H9 (cell line): ENCODE data around the gene ABR. TPM values are rescaled to one million over a fixed set of nuclear protein-coding genes. Genes with fewer than 3 reads are reported as not detected.

Experiments
- DNase-seq: peaks from one replicate; pipeline ENCODE4 v3.0.0-alpha.2; 2017
- H2AFZ ChIP-seq: one replicate; pipeline ENCODE4 v1.6.1; 2013; ENCODE audit warnings: mild to moderate bottlenecking, low read length, control low read depth, moderate library complexity
- H2AK5ac ChIP-seq: 2 replicates; pipeline ENCODE4 v1.6.1; 2013; ENCODE audit warnings: low read length, control low read depth, mixed read lengths; ENCODE audit not compliant: insufficient read length
- H2BK120ac ChIP-seq: one replicate; pipeline ENCODE4 v1.6.1; 2013; ENCODE audit warnings: low read depth, mild to moderate bottlenecking, low read length, control low read depth, inconsistent platforms; ENCODE audit not compliant: poor library complexity, severe bottlenecking
- H2BK12ac ChIP-seq: 2 replicates; pipeline ENCODE4 v1.6.1; 2013; ENCODE audit warnings: low read length, control low read depth, mixed read lengths, low read depth; ENCODE audit not compliant: insufficient read length
- H2BK15ac ChIP-seq: 2 replicates; pipeline ENCODE4 v1.6.1; 2013; ENCODE audit warnings: low read depth, low read length, control low read depth
- H2BK20ac ChIP-seq: one replicate; pipeline ENCODE4 v1.6.1; 2013; ENCODE audit warnings: low read depth, mild to moderate bottlenecking, low read length, control low read depth, inconsistent platforms; ENCODE audit not compliant: poor library complexity, severe bottlenecking
- H2BK5ac ChIP-seq: 2 replicates; pipeline ENCODE4 v1.6.1; 2013; ENCODE audit warnings: low read length, control low read depth, mixed read lengths; ENCODE audit not compliant: insufficient read length
- H3K14ac ChIP-seq: 2 replicates; pipeline ENCODE4 v1.6.1; 2013; ENCODE audit warnings: low read length, control low read depth; ENCODE audit not compliant: insufficient read depth
- H3K18ac ChIP-seq: 2 replicates; pipeline ENCODE4 v1.6.1; 2013; ENCODE audit warnings: low read depth, mild to moderate bottlenecking, mixed read lengths, low read length, control low read depth; ENCODE audit not compliant: insufficient read length
- H3K23ac ChIP-seq: 2 replicates; pipeline ENCODE4 v1.6.1; 2013; ENCODE audit warnings: low read length, control low read depth, mixed read lengths, low read depth; ENCODE audit not compliant: insufficient read length
- H3K23me2 ChIP-seq: 2 replicates; pipeline ENCODE4 v1.6.1; 2013; ENCODE audit warnings: low read depth, mild to moderate bottlenecking, mixed read lengths, low read length, control low read depth; ENCODE audit not compliant: insufficient read length, poor library complexity, severe bottlenecking
- H3K27ac ChIP-seq: 2 replicates; pipeline ENCODE4 v1.5.1; 2013; ENCODE audit warnings: low read length, control low read depth, mixed read lengths, low read depth; ENCODE audit not compliant: insufficient read length
- H3K27me3 ChIP-seq: 2 replicates; pipeline ENCODE4 v1.6.1; 2013; ENCODE audit warnings: low read length, control low read depth, inconsistent platforms; ENCODE audit not compliant: insufficient read depth
- H3K4ac ChIP-seq: 2 replicates; pipeline ENCODE4 v1.6.1; 2013; ENCODE audit warnings: low read depth, mild to moderate bottlenecking, control low read depth, inconsistent platforms, low read length, moderate library complexity
- H3K4me1 ChIP-seq: 2 replicates; pipeline ENCODE4 v1.6.1; 2013; ENCODE audit warnings: low read length, control low read depth, inconsistent platforms; ENCODE audit not compliant: insufficient read depth
- H3K4me2 ChIP-seq: 2 replicates; pipeline ENCODE4 v1.6.1; 2013; ENCODE audit warnings: low read length, control low read depth, mixed read lengths; ENCODE audit not compliant: insufficient read length, insufficient read depth
- H3K56ac ChIP-seq: 2 replicates; pipeline ENCODE4 v1.6.1; 2013; ENCODE audit warnings: low read depth, mild to moderate bottlenecking, mixed read lengths, low read length, control low read depth; ENCODE audit not compliant: insufficient read length
- H3K79me1 ChIP-seq: 2 replicates; pipeline ENCODE4 v1.6.1; 2013; ENCODE audit warnings: low read depth, mild to moderate bottlenecking, moderate library complexity, low read length, control low read depth, inconsistent platforms; ENCODE audit not compliant: insufficient read depth, poor library complexity, severe bottlenecking
- H3K79me2 ChIP-seq: 2 replicates; pipeline ENCODE4 v1.6.1; 2013; ENCODE audit warnings: low read length, control low read depth, inconsistent platforms; ENCODE audit not compliant: insufficient read depth
- H3K9ac ChIP-seq: 2 replicates; pipeline ENCODE4 v1.6.1; 2013; ENCODE audit warnings: low read length, control low read depth, mixed read lengths; ENCODE audit not compliant: insufficient read length; ENCODE audit errors: extremely low read depth
- H3K9me3 ChIP-seq: one replicate; pipeline ENCODE4 v1.6.1; 2013; ENCODE audit warnings: low read depth, low read length, inconsistent platforms; ENCODE audit not compliant: control insufficient read depth
- H3T11ph ChIP-seq: one replicate; pipeline ENCODE4 v1.6.1; 2013; ENCODE audit warnings: mild to moderate bottlenecking, low read length, control low read depth, inconsistent platforms
- H4K20me1 ChIP-seq: one replicate; pipeline ENCODE4 v1.6.1; 2013; ENCODE audit not compliant: control insufficient read depth, insufficient read length, insufficient read depth
- H4K5ac ChIP-seq: 2 replicates; pipeline ENCODE4 v1.6.1; 2013; ENCODE audit warnings: low read depth, mild to moderate bottlenecking, mixed read lengths, low read length, control low read depth; ENCODE audit not compliant: insufficient read length
- H4K8ac ChIP-seq: replicated peaks from 2 replicates; pipeline ENCODE4 v1.6.1; 2013; ENCODE audit warnings: low read length, control low read depth, mixed read lengths, low read depth; ENCODE audit not compliant: insufficient read length
- H4K91ac ChIP-seq: 2 replicates; pipeline ENCODE4 v1.6.1; 2013; ENCODE audit warnings: low read depth, mild to moderate bottlenecking, moderate library complexity, mixed read lengths, low read length, control low read depth; ENCODE audit not compliant: insufficient read length
- H3K27ac Mint-ChIP-seq, 3 experiments: 2 replicates in 2 of 3; 3 replicates in 1 of 3; pipeline ENCODE4 v1.8.0; 2020 to 2021; ENCODE audit warnings: mixed read lengths in 3 of 3, mild to moderate bottlenecking in 1 of 3, moderate library complexity in 1 of 3
- H3K27me3 Mint-ChIP-seq: 2 replicates; pipeline ENCODE4 v1.8.0; 2021; ENCODE audit warnings: low read depth, mild to moderate bottlenecking, moderate library complexity, mixed read lengths
- H3K36me3 Mint-ChIP-seq, 3 experiments: 2 replicates in 2 of 3; 3 replicates in 1 of 3; pipeline ENCODE4 v1.8.0; 2020 to 2021; ENCODE audit warnings: low read depth in 3 of 3, mixed read lengths in 3 of 3; ENCODE audit not compliant: insufficient read depth in 1 of 3
- H3K4me1 Mint-ChIP-seq, 2 experiments: 2 replicates each; pipeline ENCODE4 v1.8.0; 2020; ENCODE audit warnings: mixed read lengths in 2 of 2
- H3K4me3 Mint-ChIP-seq, 2 experiments: 2 replicates in 1 of 2; 3 replicates in 1 of 2; pipeline ENCODE4 v1.8.0; 2020 to 2021; ENCODE audit warnings: mild to moderate bottlenecking in 2 of 2, mixed read lengths in 2 of 2, moderate library complexity in 1 of 2
- H3K9me3 Mint-ChIP-seq, 2 experiments: 2 replicates in 1 of 2; 3 replicates in 1 of 2; pipeline ENCODE4 v1.8.0; 2020; ENCODE audit warnings: mild to moderate bottlenecking in 2 of 2, mixed read lengths in 2 of 2, moderate library complexity in 1 of 2
- CTCF ChIP-seq: fragments of 200-600 bp; sonication (generic); conservative IDR thresholded peaks from 3 replicates; pipeline ENCODE4 v1.8.0; 2021; ENCODE audit warnings: antibody characterized with exemption, mild to moderate bottlenecking
- WGBS: extraction: QIAGEN DNeasy Blood & Tissue Kit; methylation state at CpG from one replicate; pipeline ENCODE4 v1.1.7; 2013; ENCODE audit warnings: missing lambda C conversion rate, low lambda C conversion rate, mixed read lengths; ENCODE audit not compliant: insufficient read length; ENCODE audit errors: extremely low coverage; 5-methylcytosine and 5-hydroxymethylcytosine counted together
- total RNA-seq: library from RNA; stranded (reverse); gene quantifications from 2 replicates; pipeline ENCODE4 v1.2.1, GENCODE V29; 2021

ABR gene
- total RNA-seq, 1 experiment from 2014 or later = 34.7 TPM

GRCh38 chr17:1208966-1209365 is 29.2 kb upstream of the ABR start:
- no peak overlapping the region for H2BK15ac ChIP-seq
- no peak overlapping the region for H2BK12ac ChIP-seq
- H3K27me3 ChIP-seq = no peaks in the 10 kb centered on the region
- WGBS = no CpG with 5 or more reads among the region's 6 CpGs
- Mint-ChIP-seq H3K27ac (no peak overlapping the region), H3K4me3 (no peak overlapping the region), H3K9me3 (no peaks in the 10 kb centered on the region), H3K27me3 (peaks cover 54% of the 10 kb centered on the region), H3K36me3 (no peaks in the 10 kb centered on the region), H3K4me1 (no peaks in the 10 kb centered on the region)
- no peak overlapping the region for H3K14ac ChIP-seq
- no peak overlapping the region for H2BK120ac ChIP-seq
- no peak overlapping the region for H3K18ac ChIP-seq
- no peaks in the 10 kb centered on the region for H3K79me2 ChIP-seq
- H3K27ac ChIP-seq = no peak overlapping the region
- no peak overlapping the region for H3T11ph ChIP-seq
- H4K20me1 ChIP-seq = no peaks in the 10 kb centered on the region
- H3K9me3 ChIP-seq = no peaks in the 10 kb centered on the region
- no peaks in the 10 kb centered on the region for H3K79me1 ChIP-seq
- no peak overlapping the region for H3K9ac ChIP-seq
- H2AK5ac ChIP-seq = no peak overlapping the region
- no peak overlapping the region for H4K91ac ChIP-seq
- no peak overlapping the region for H4K8ac ChIP-seq
- H2BK20ac ChIP-seq = no peak overlapping the region
- no peak overlapping the region for H3K56ac ChIP-seq
- H3K23ac ChIP-seq = no peak overlapping the region
- no peak overlapping the region for H2BK5ac ChIP-seq
- H3K4ac ChIP-seq = no peak overlapping the region
- H3K4me2 ChIP-seq = no peak overlapping the region
- no peaks in the 10 kb centered on the region for H3K4me1 ChIP-seq
- H4K5ac ChIP-seq = no peak overlapping the region
- no peak for DNase-seq
- TF ChIP-seq CTCF = no peak
- H3K23me2 ChIP-seq = no peaks in the 10 kb centered on the region
- H2AFZ ChIP-seq = no peak overlapping the region
